ENCODE results near the gene CCAR1. TPM values are rescaled to one million over a fixed set of nuclear protein-coding genes. Genes with fewer than 3 reads are reported as not detected.
"Not testable (repeated sequence)": the region's sequence is repeated elsewhere in the genome, so short reads cannot be mapped to it uniquely, and the experiment has no call there.

Gene CCAR1
- total and polyA plus RNA-seq, 7 experiments from 2014 or later, result 31.7 to 89.5 (median 87.7) TPM

DNA sequence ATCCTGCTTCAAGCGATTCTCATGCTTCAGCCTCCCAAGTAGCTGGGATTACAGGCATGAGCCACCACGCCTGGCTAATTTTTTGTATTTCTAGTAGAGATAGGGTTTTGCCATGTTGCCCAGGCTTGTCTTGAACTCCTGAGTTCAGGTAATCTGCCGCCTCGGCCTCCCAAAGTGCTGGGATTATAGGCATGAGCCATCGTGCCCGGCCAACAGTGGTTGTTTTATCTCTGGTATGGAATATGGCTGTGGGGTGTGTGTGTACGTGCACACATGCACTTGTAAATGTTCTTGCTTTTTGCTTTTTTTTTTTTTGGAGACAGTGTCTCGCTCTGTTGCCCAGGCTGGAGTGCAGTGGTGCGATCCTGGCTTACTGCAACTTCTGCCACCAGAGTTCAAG lies 119.6 kb downstream of the CCAR1 start:
- POLR2A ChIA-PET, result interaction anchor here (0.6 kb wide), 1 partner anchor 287 kb away, joined by 3 read pairs; no protein-coding TSS in a partner anchor
- H3K9me3 ChIP-seq (ENCODE audit: control insufficient read depth in 2 of 3, low read length in 3 of 3); H3K36me3 ChIP-seq (ENCODE audit: control insufficient read depth in 2 of 3, insufficient read depth in 3 of 3, low read length in 3 of 3); H3K4me1 Mint-ChIP-seq; ATAC-seq; H3K27me3 Mint-ChIP-seq; H3K27me3 ChIP-seq (ENCODE audit: control insufficient read depth in 2 of 2, insufficient read depth in 2 of 2, low read length in 2 of 2); CTCF ChIA-PET; H3K9me3 Mint-ChIP-seq; H3K36me3 Mint-ChIP-seq; intact Hi-C loops (cut with micrococcal nuclease); H3K4me3 ChIP-seq (ENCODE audit: low read length); H3K4me1 ChIP-seq (ENCODE audit: control insufficient read depth in 2 of 2, insufficient read depth in 2 of 2, low read length in 2 of 2); H3K4me3 Mint-ChIP-seq; H3K27ac Mint-ChIP-seq; DNase-seq; H3K27ac ChIP-seq (ENCODE audit: low read depth, low read length): not testable (repeated sequence)

Small RNAs within 50 kb of the gene (microRNA-seq; reads per million reads assigned to microRNA genes)
- gene MIR1254-1 (ENCODE audit: borderline microRNAs expressed), result not detected

Other genes starting within 250 kb of the CCAR1 start
- gene DNA2, start 249.3 kb upstream of the CCAR1 start, total RNA-seq, result 10 to 100 TPM in 1 of 5 experiments, 1 to 10 TPM in 4; 3.8 to 40.2 (median 6.3) TPM
- gene DNA2, start 249.3 kb upstream of the CCAR1 start, polyA plus RNA-seq, result under 1 TPM; 0.40 to 0.43 TPM
- gene SLC25A16, start 193.7 kb upstream of the CCAR1 start, total RNA-seq, result 10 to 100 TPM; 19.1 to 28.3 (median 26.5) TPM
- gene SLC25A16, start 193.7 kb upstream of the CCAR1 start, polyA plus RNA-seq, result 1 to 10 TPM; 3.5 to 6.9 TPM
- 1 to 10 TPM; 2.5 to 3.0 (median 2.9) TPM for gene TET1, start 160.9 kb upstream of the CCAR1 start, total RNA-seq
- gene TET1, start 160.9 kb upstream of the CCAR1 start, polyA plus RNA-seq, result 1 to 10 TPM; 1.4 to 1.6 TPM
- gene STOX1, start 106.3 kb downstream of the CCAR1 start, total RNA-seq, result 1 to 10 TPM in 2 of 5 experiments, under 1 TPM in 3; 0.29 to 1.2 (median 0.79) TPM
- 1 to 10 TPM in 1 of 2 donors, under 1 TPM in 1; 0.76 to 1.4 TPM for gene STOX1, start 106.3 kb downstream of the CCAR1 start, polyA plus RNA-seq
- 10 to 100 TPM; 28.3 to 49.3 (median 47.5) TPM for gene DDX50, start 180.1 kb downstream of the CCAR1 start, total RNA-seq
- 10 to 100 TPM; 38.6 to 41.6 TPM for gene DDX50, start 180.1 kb downstream of the CCAR1 start, polyA plus RNA-seq
- 100 to 1,000 TPM in 1 of 5 experiments, 10 to 100 TPM in 4; 43.5 to 101 (median 86.7) TPM for gene DDX21, start 234.9 kb downstream of the CCAR1 start, total RNA-seq
- 10 to 100 TPM; 15.0 to 15.4 TPM for gene DDX21, start 234.9 kb downstream of the CCAR1 start, polyA plus RNA-seq